SH-SY5Y (cell line): Measurements from ENCODE around the gene MYO1E.

Experiments
- GATA2 ChIP-seq: IDR thresholded peaks from 2 replicates; pipeline ENCODE4 v1.6.1; 2011; ENCODE audit warnings: mild to moderate bottlenecking, low read depth, low read length
- GATA3 ChIP-seq: IDR thresholded peaks from 2 replicates; pipeline ENCODE4 v1.6.1; 2011; ENCODE audit warnings: low read depth, mild to moderate bottlenecking, low read length, moderate library complexity

Gene MYO1E

GRCh38 chr15:59396679-59397078 lies 24.0 kb upstream of the MYO1E start:
- TF ChIP-seq GATA3 (no peak), GATA2 (no peak)

GRCh38 chr15:59396211-59396610 lies 23.5 kb upstream of the MYO1E start:
- TF ChIP-seq GATA3 (no peak), GATA2 (no peak)

GRCh38 chr15:59394166-59394661 lies 21.5 kb upstream of the MYO1E start:
- TF ChIP-seq GATA2, result no peak
- TF ChIP-seq GATA3, result no peak

GRCh38 chr15:59392299-59392698 lies 19.6 kb upstream of the MYO1E start:
- TF ChIP-seq GATA2, result no peak
- no peak for TF ChIP-seq GATA3

- no peak for TF ChIP-seq GATA3
- TF ChIP-seq GATA2, result no peak
Observed at GRCh38 chr15:59388670-59389069, 16.0 kb upstream of the MYO1E start.

GRCh38 chr15:59385171-59385570 lies 12.5 kb upstream of the MYO1E start:
- TF ChIP-seq GATA3, result no peak
- no peak for TF ChIP-seq GATA2

GRCh38 chr15:59384507-59384906 lies 11.8 kb upstream of the MYO1E start:
- no peak for TF ChIP-seq GATA3
- TF ChIP-seq GATA2, result no peak

GRCh38 chr15:59380902-59381610 lies 8.4 kb upstream of the MYO1E start:
- no peak for TF ChIP-seq GATA2
- no peak for TF ChIP-seq GATA3

- TF ChIP-seq GATA3, result no peak
- TF ChIP-seq GATA2, result no peak
Observed at GRCh38 chr15:59379531-59379930, 6.9 kb upstream of the MYO1E start.

- no peak for TF ChIP-seq GATA3
- TF ChIP-seq GATA2, result no peak
Observed at GRCh38 chr15:59378855-59379254, 6.2 kb upstream of the MYO1E start.

- no peak for TF ChIP-seq GATA2
- no peak for TF ChIP-seq GATA3
Observed at GRCh38 chr15:59377924-59378323, 5.3 kb upstream of the MYO1E start.

GRCh38 chr15:59376733-59377132 lies 4.1 kb upstream of the MYO1E start:
- TF ChIP-seq GATA2, result no peak

GRCh38 chr15:59373215-59373614 lies 544 bp upstream of the MYO1E start:
- TF ChIP-seq GATA2, result no peak
- no peak for TF ChIP-seq GATA3

GRCh38 chr15:59371458-59372351 lies 966 bp downstream of the MYO1E start:
- TF ChIP-seq GATA2 (no peak), GATA3 (no peak)

- TF ChIP-seq GATA2 (no peak), GATA3 (no peak)
Observed at GRCh38 chr15:59369597-59369996, 3.1 kb downstream of the MYO1E start.

GRCh38 chr15:59367022-59367451 lies 5.6 kb downstream of the MYO1E start:
- no peak for TF ChIP-seq GATA2
- no peak for TF ChIP-seq GATA3
